GM12878 (cell line): ENCODE results near the gene USP27X. TPM values are rescaled to one million over a fixed set of nuclear protein-coding genes. Genes with fewer than 3 reads are reported as not detected.
A peak's percentile ranks its signal among the peaks of the same experiment; 100 is the strongest.

Experiments used
- ATAC-seq: fragments of 200-7000 bp; cut with Tn5 transposase; 3 replicates; pipeline ENCODE4 v1.9.1; 2020; ENCODE audit warnings: mild to moderate bottlenecking, moderate library complexity
- BruUV-seq: library from RNA; stranded (reverse); fragments of 400-500 nt; replicated peaks from 2 replicates; lab custom pipeline; 2021; lab: Mats Ljungman, UMichigan
- CTCF ChIA-PET: fragments of 300-600 bp; sonication (Branson Sonifier 250); formaldehyde crosslinking; extraction: SDS; loops from one replicate; lab custom pipeline; 2021; ENCODE audit warnings: inconsistent platforms; lab: Yijun Ruan, JAX
- POLR2A ChIA-PET: fragments of 350-600 bp; formaldehyde crosslinking; extraction: SDS; loops from one replicate; lab custom pipeline; 2021; ENCODE audit warnings: inconsistent platforms; lab: Charles Lee
- RAD21 ChIA-PET: fragments of 300-600 bp; sonication (Branson Sonifier 250); formaldehyde crosslinking; loops from one replicate; lab custom pipeline; 2023; ENCODE audit warnings: antibody characterized with exemption; ENCODE audit not compliant: unreplicated experiment; lab: Charles Lee
- SMC1A ChIA-PET: fragments of 300-600 bp; sonication (Branson Sonifier 250); formaldehyde crosslinking; loops from one replicate; lab custom pipeline; 2023; ENCODE audit not compliant: unreplicated experiment, uncharacterized antibody; lab: Charles Lee
- DNase-seq: peaks from one replicate; pipeline ENCODE4 v3.0.0-alpha.2; 2011; ENCODE audit warnings: low read depth, low spot score
- FAIRE-seq: peaks from 3 replicates; lab custom pipeline; 2011; peaks lifted over from hg19 to GRCh38; lab: Jason Lieb, UNC
- H2AFZ ChIP-seq: 2 replicates; pipeline ENCODE4 v1.6.0; 2011; ENCODE audit warnings: low read depth, low read length, control low read depth; ENCODE audit not compliant: control insufficient read depth
- H3K27ac ChIP-seq: 2 replicates; pipeline ENCODE4 v1.5.1; 2011; ENCODE audit warnings: control low read depth; ENCODE audit not compliant: control insufficient read depth, insufficient read depth
- H3K27me3 ChIP-seq, 2 experiments: replicated peaks in 1 of 2; 2 replicates each; pipeline versions ENCODE4 v1.6.0 to v1.6.1; 2011; ENCODE audit warnings: low read length in 1 of 2; ENCODE audit not compliant: control insufficient read depth in 2 of 2, insufficient read depth in 2 of 2
- H3K36me3 ChIP-seq, 2 experiments: 2 replicates each; pipeline ENCODE4 v1.5.1; 2011; ENCODE audit warnings: low read length in 1 of 2; ENCODE audit not compliant: control insufficient read depth in 2 of 2, insufficient read depth in 2 of 2
- H3K4me1 ChIP-seq: 2 replicates; pipeline ENCODE4 v1.6.1; 2011; ENCODE audit warnings: mild to moderate bottlenecking, low read length, moderate library complexity, mixed read lengths; ENCODE audit not compliant: control insufficient read depth, insufficient read depth
- H3K4me2 ChIP-seq: 2 replicates; pipeline ENCODE4 v1.6.0; 2011; ENCODE audit warnings: control low read depth; ENCODE audit not compliant: control insufficient read depth, insufficient read depth
- H3K4me3 ChIP-seq: fragments of 200-600 bp; sonication (generic); 2 replicates; pipeline ENCODE4 v1.5.1; 2016
- H3K79me2 ChIP-seq: 2 replicates; pipeline ENCODE4 v1.6.0; 2011; ENCODE audit warnings: low read length; ENCODE audit not compliant: control insufficient read depth, insufficient read depth
- H3K9ac ChIP-seq: 2 replicates; pipeline ENCODE4 v1.8.0; 2011; ENCODE audit warnings: low read length, control low read depth, mixed read lengths; ENCODE audit not compliant: control insufficient read depth, insufficient read depth
- H3K9me3 ChIP-seq: replicated peaks from 3 replicates; pipeline ENCODE4 v1.5.1; 2011; ENCODE audit warnings: mild to moderate bottlenecking, low read length; ENCODE audit not compliant: control insufficient read depth, insufficient read depth
- H4K20me1 ChIP-seq: 2 replicates; pipeline ENCODE4 v1.6.0; 2011; ENCODE audit not compliant: control insufficient read depth, insufficient read depth
- ASH2L ChIP-seq: fragments of 300-600, 200-600 bp; sonication (generic); IDR thresholded peaks from 2 replicates; pipeline ENCODE4 v1.6.1; 2017; ENCODE audit warnings: low read depth, mild to moderate bottlenecking, borderline replicate concordance
- ATF3 ChIP-seq: IDR thresholded peaks from 2 replicates; pipeline ENCODE4 v1.6.1; 2011; ENCODE audit warnings: low read depth, mild to moderate bottlenecking, low read length, moderate library complexity, borderline replicate concordance; ENCODE audit errors: extremely low read depth
- BACH1 ChIP-seq: fragments of 450-650 bp; IDR thresholded peaks from 2 replicates; pipeline ENCODE4 v1.6.1; 2017; ENCODE audit warnings: mild to moderate bottlenecking, borderline replicate concordance
- BCL11A ChIP-seq: IDR thresholded peaks from 2 replicates; pipeline ENCODE4 v1.6.1; 2011; ENCODE audit warnings: low read depth, low read length
- CEBPB ChIP-seq, 2 experiments: fragments of 150-350 bp in 1 of 2; IDR thresholded peaks; 2 replicates each; pipeline ENCODE4 v1.6.1; 2012 to 2014; ENCODE audit warnings: low read depth in 2 of 2, low read length in 2 of 2, borderline replicate concordance in 1 of 2, inconsistent platforms in 1 of 2
- CHD2 ChIP-seq: IDR thresholded peaks from 2 replicates; pipeline ENCODE4 v1.6.1; 2011; ENCODE audit warnings: low read depth, low read length, improper control_type of control experiment, borderline replicate concordance
- E2F4 ChIP-seq: IDR thresholded peaks from 2 replicates; pipeline ENCODE4 v1.6.1; 2012; ENCODE audit warnings: low read depth, low read length, improper control_type of control experiment
- E4F1 ChIP-seq: fragments of 450-650 bp; IDR thresholded peaks from 2 replicates; pipeline ENCODE4 v1.6.1; 2018; ENCODE audit warnings: borderline replicate concordance, mild to moderate bottlenecking; ENCODE audit not compliant: partially characterized antibody
- ETV6 ChIP-seq, 2 experiments: fragments of 450-650 bp in 1 of 2; IDR thresholded peaks in 1 of 2; conservative IDR thresholded peaks in 1 of 2; 2 replicates each; pipeline ENCODE4 v1.6.1; 2014; ENCODE audit warnings: antibody characterized with exemption in 1 of 2, borderline replicate concordance in 1 of 2, low read depth in 1 of 2, mild to moderate bottlenecking in 1 of 2, moderate library complexity in 1 of 2
- IKZF1 ChIP-seq: fragments of 450-650 bp; conservative IDR thresholded peaks from 2 replicates; pipeline ENCODE4 v1.6.1; 2017; ENCODE audit warnings: antibody characterized with exemption, mild to moderate bottlenecking
- KLF5 ChIP-seq: fragments of 450-650 bp; IDR thresholded peaks from 2 replicates; pipeline ENCODE4 v1.6.1; 2014; ENCODE audit warnings: mild to moderate bottlenecking; ENCODE audit not compliant: partially characterized antibody
- MTA2 ChIP-seq: fragments of 450-650 bp; IDR thresholded peaks from 2 replicates; pipeline ENCODE4 v1.6.1; 2016; ENCODE audit warnings: low read depth, mild to moderate bottlenecking, moderate library complexity
- PAX8 ChIP-seq: fragments of 450-650 bp; IDR thresholded peaks from 2 replicates; pipeline ENCODE4 v1.6.1; 2017; ENCODE audit warnings: mild to moderate bottlenecking, moderate library complexity
- RFX5 ChIP-seq: IDR thresholded peaks from 2 replicates; pipeline ENCODE4 v1.6.1; 2011; ENCODE audit warnings: low read depth, low read length, improper control_type of control experiment
- SIX5 ChIP-seq: IDR thresholded peaks from 2 replicates; pipeline ENCODE4 v1.6.1; 2011; ENCODE audit warnings: mild to moderate bottlenecking, low read depth, low read length, moderate library complexity; ENCODE audit not compliant: severe bottlenecking
- SREBF1 ChIP-seq: IDR thresholded peaks from 2 replicates; pipeline ENCODE4 v1.6.1; 2012; ENCODE audit warnings: mild to moderate bottlenecking, low read length
- ZNF384 ChIP-seq: IDR thresholded peaks from 2 replicates; pipeline ENCODE4 v1.6.1; 2012; ENCODE audit warnings: low read depth, mild to moderate bottlenecking, low read length, improper control_type of control experiment, borderline replicate concordance
- WGBS: methylation state at CpG from one replicate; pipeline ENCODE4 v1.1.6; 2016; ENCODE audit warnings: low lambda C conversion rate; ENCODE audit not compliant: insufficient replicate concordance, insufficient coverage; ENCODE audit errors: missing lambda C conversion rate; 5-methylcytosine and 5-hydroxymethylcytosine counted together
- in situ Hi-C: fragments of 300-500 bp; cut with MboI; formaldehyde crosslinking; loops from 9 replicates; pipeline ENCODE4 v1.14.3; 2018; ENCODE audit warnings: mixed read lengths
- intact Hi-C: fragments of 100-400 bp; cut with micrococcal nuclease; formaldehyde crosslinking; loops from one replicate; pipeline ENCODE4 v1.14.2; 2022; ENCODE audit not compliant: unreplicated experiment
- polyA plus RNA-seq, 11 experiments: library from polyadenylated mRNA; depleted of rRNA in 4 of 11; unstranded in 6 of 11; stranded (reverse) in 5 of 11; fragments of >200 nt; fragmentation: Nextera tagmentation in 4 of 11; fragmentation: Illumina TruSeq in 1 of 11; extraction: Ambion mirVana in 4 of 11; extraction: Trizol in 1 of 11; gene quantifications; 1 replicate in 1 of 11; 2 replicates in 10 of 11; pipeline versions ENCODE4 v1.2.1 to v1.2.3, GENCODE V29; 2011 to 2016; ENCODE audit warnings: inconsistent platforms in 2 of 11, missing spikeins in 2 of 11, low read depth in 1 of 11
- total RNA-seq, 4 experiments: library from RNA; depleted of rRNA in 3 of 4; stranded (reverse); fragments of >200 nt in 3 of 4; fragmentation: Illumina TruSeq in 1 of 4; extraction: Trizol in 1 of 4; gene quantifications; 2 replicates each; pipeline versions ENCODE4 v1.2.1 to v1.2.3, GENCODE V29; 2013 to 2021

The USP27X gene
- total and polyA plus RNA-seq, 10 of the 15 experiments (the other 5 are each of a cell fraction or from before 2014, with no cell fraction given) = 0.09 to 2.0 (median 0.89) TPM; not detected in 1

GRCh38 chrX:49879656-49880277, 483 bp downstream of the USP27X start:
- peak overlapping the region; percentile 55; the same call in 1 of the 2 replicates for H3K4me3 ChIP-seq
- DNase-seq = no peak
- ATAC-seq = no peak; the same call in 2 of the 3 replicates
- no peak for TF ChIP-seq E4F1
- TF ChIP-seq KLF5 = no peak
- no peak for TF ChIP-seq ZNF384
- TF ChIP-seq E2F4 = no peak
- TF ChIP-seq ASH2L = no peak
- no peak for TF ChIP-seq BACH1
- no peak for TF ChIP-seq ATF3
- TF ChIP-seq CHD2 = no peak
- TF ChIP-seq IKZF1 = no peak
- TF ChIP-seq SIX5 = no peak
- no peak for TF ChIP-seq PAX8
- TF ChIP-seq MTA2 = no peak
- TF ChIP-seq SREBF1 = no peak
- TF ChIP-seq ETV6 (conservative IDR thresholded peaks at IDR 0.05 in 1 of 2, IDR thresholded peaks at IDR 0.05 in 1 of 2; ENCODE audit: borderline replicate concordance in 1 of 2, low read depth in 1 of 2) = no peak
- TF ChIP-seq BCL11A = no peak
- no peak for TF ChIP-seq CEBPB (IDR thresholded peaks at IDR 0.05; ENCODE audit: borderline replicate concordance in 1 of 2, low read depth in 2 of 2, low read length in 2 of 2)
- TF ChIP-seq RFX5 = no peak

More at GRCh38 chrX:49879656-49880277, 483 bp downstream of the USP27X start:
- peak overlapping the region; percentile 46 for H2AFZ ChIP-seq
- ChIA-PET POLR2A (no interaction called here), RAD21 (interaction anchor here (0.8 to 4.5 kb wide), 4 partner anchors 33 to 42 kb away, joined by 3 to 46 read pairs (median 3); partner anchors contain the start of gene CLCN5), CTCF (interaction anchor here (1.0 to 6.9 kb wide), 4 partner anchors 10 to 320 kb away, joined by 3 to 85 read pairs (median 20); partner anchors contain the start of gene CLCN5), SMC1A (interaction anchor here (1.3 to 1.7 kb wide), 2 partner anchors 39 to 42 kb away, joined by 5 read pairs; partner anchors contain the start of gene CLCN5)
- in situ Hi-C loops = no loop called here
- H4K20me1 ChIP-seq = no peaks in the 10 kb centered on the region
- H3K9ac ChIP-seq = no peak overlapping the region
- H3K4me1 ChIP-seq = no peaks in the 10 kb centered on the region; the same call in 1 of the 2 replicates
- WGBS = 48% methylated on average over 24 of the region's 55 CpGs
- no TSS peak for BruUV-seq
- H3K36me3 ChIP-seq = no peaks in the 10 kb centered on the region
- no peaks in the 10 kb centered on the region for H3K9me3 ChIP-seq
- H3K27ac ChIP-seq = no peak overlapping the region
- FAIRE-seq = no peak
- H3K4me2 ChIP-seq = peak overlapping the region; percentile 46
- H3K79me2 ChIP-seq = no peaks in the 10 kb centered on the region
- H3K27me3 ChIP-seq = no peaks in the 10 kb centered on the region
- intact Hi-C loops = loop anchor here (5.0 to 10.0 kb wide), 2 partner anchors 38 to 705 kb away; no protein-coding TSS in a partner anchor
